Neural progenitor cell (in vitro differentiated cells): ENCODE measurements around the gene NDUFA3. TPM values are rescaled to one million over a fixed set of nuclear protein-coding genes. Genes with fewer than 3 reads are reported as not detected.
"Not testable (repeated sequence)": the region's sequence is repeated elsewhere in the genome, so short reads cannot be mapped to it uniquely, and the experiment has no call there.

Source experiments
- DNase-seq: peaks from one replicate; pipeline ENCODE4 v3.0.0-alpha.2; 2016; ENCODE audit warnings: low spot score
- H2AFZ ChIP-seq: fragments of 200-600 bp; sonication (generic); replicated peaks from 2 replicates; pipeline ENCODE4 v1.6.1; 2016; ENCODE audit warnings: antibody characterized with exemption
- H3F3A ChIP-seq: fragments of 200-600 bp; sonication (generic); 2 replicates; pipeline ENCODE4 v1.6.1; 2016; ENCODE audit warnings: antibody characterized with exemption, low read depth
- H3K27ac ChIP-seq: fragments of 200-600 bp; sonication (generic); 2 replicates; pipeline ENCODE4 v1.5.1; 2016; ENCODE audit warnings: mild to moderate bottlenecking
- H3K27me3 ChIP-seq: fragments of 200-600 bp; sonication (generic); 2 replicates; pipeline ENCODE4 v1.6.1; 2016; ENCODE audit warnings: mild to moderate bottlenecking, moderate library complexity
- H3K36me3 ChIP-seq: fragments of 200-600 bp; sonication (generic); 2 replicates; pipeline ENCODE4 v1.5.1; 2016
- H3K4me1 ChIP-seq: fragments of 200-600 bp; sonication (generic); 2 replicates; pipeline ENCODE4 v1.6.1; 2016; ENCODE audit warnings: mixed run types
- H3K4me2 ChIP-seq: fragments of 200-600 bp; sonication (generic); 2 replicates; pipeline ENCODE4 v1.6.1; 2016
- H3K4me3 ChIP-seq: fragments of 200-600 bp; sonication (generic); 2 replicates; pipeline ENCODE4 v1.5.1; 2016
- H3K79me2 ChIP-seq: fragments of 200-600 bp; sonication (generic); 2 replicates; pipeline ENCODE4 v1.6.1; 2016; ENCODE audit warnings: low read depth
- H3K9ac ChIP-seq: fragments of 200-600 bp; sonication (generic); 2 replicates; pipeline ENCODE4 v1.6.1; 2016
- H3K9me3 ChIP-seq: fragments of 200-600 bp; sonication (generic); 2 replicates; pipeline ENCODE4 v1.5.1; 2016; ENCODE audit warnings: low read depth
- H4K20me1 ChIP-seq: fragments of 200-600 bp; sonication (generic); 2 replicates; pipeline ENCODE4 v1.6.1; 2016; ENCODE audit warnings: low read depth
- H3K27ac Mint-ChIP-seq: 3 replicates; pipeline ENCODE4 v1.8.0; 2021; ENCODE audit warnings: mixed read lengths
- H3K27me3 Mint-ChIP-seq: 2 replicates; pipeline ENCODE4 v1.8.0; 2022; ENCODE audit warnings: low read depth, mild to moderate bottlenecking, inconsistent platforms, moderate library complexity, mixed read lengths; ENCODE audit not compliant: insufficient read depth
- H3K36me3 Mint-ChIP-seq: 3 replicates; pipeline ENCODE4 v1.8.0; 2021; ENCODE audit warnings: mixed read lengths
- H3K4me1 Mint-ChIP-seq: 3 replicates; pipeline ENCODE4 v1.8.0; 2021; ENCODE audit warnings: mixed read lengths
- H3K4me3 Mint-ChIP-seq: 3 replicates; pipeline ENCODE4 v1.8.0; 2021; ENCODE audit warnings: mild to moderate bottlenecking, moderate library complexity, mixed read lengths
- H3K9me3 Mint-ChIP-seq: 3 replicates; pipeline ENCODE4 v1.8.0; 2020; ENCODE audit warnings: mixed read lengths
- EZH2 ChIP-seq: fragments of 200-600 bp; sonication (generic); IDR thresholded peaks from 2 replicates; pipeline ENCODE4 v1.6.1; 2017; ENCODE audit warnings: antibody characterized with exemption, mild to moderate bottlenecking, moderate library complexity
- EZH2phosphoT487 ChIP-seq: fragments of 200-600 bp; sonication (generic); IDR thresholded peaks from 2 replicates; pipeline ENCODE4 v1.6.1; 2017; ENCODE audit warnings: antibody characterized with exemption
- total RNA-seq: library from RNA; depleted of rRNA; stranded (reverse); fragments of >200 nt; gene quantifications from 2 replicates; pipeline ENCODE4 v1.2.3, GENCODE V29; 2015; ENCODE audit warnings: low replicate concordance
- TF ChIP-seq, protein P1 (sequence below): fragments of 200-600 bp; sonication (generic); IDR thresholded peaks from 2 replicates; pipeline ENCODE4 v1.5.1; 2017; ENCODE audit warnings: antibody characterized with exemption, mild to moderate bottlenecking

Gene NDUFA3
- total RNA-seq, 1 donor from 2014 or later, result 75.9 TPM

DNA sequence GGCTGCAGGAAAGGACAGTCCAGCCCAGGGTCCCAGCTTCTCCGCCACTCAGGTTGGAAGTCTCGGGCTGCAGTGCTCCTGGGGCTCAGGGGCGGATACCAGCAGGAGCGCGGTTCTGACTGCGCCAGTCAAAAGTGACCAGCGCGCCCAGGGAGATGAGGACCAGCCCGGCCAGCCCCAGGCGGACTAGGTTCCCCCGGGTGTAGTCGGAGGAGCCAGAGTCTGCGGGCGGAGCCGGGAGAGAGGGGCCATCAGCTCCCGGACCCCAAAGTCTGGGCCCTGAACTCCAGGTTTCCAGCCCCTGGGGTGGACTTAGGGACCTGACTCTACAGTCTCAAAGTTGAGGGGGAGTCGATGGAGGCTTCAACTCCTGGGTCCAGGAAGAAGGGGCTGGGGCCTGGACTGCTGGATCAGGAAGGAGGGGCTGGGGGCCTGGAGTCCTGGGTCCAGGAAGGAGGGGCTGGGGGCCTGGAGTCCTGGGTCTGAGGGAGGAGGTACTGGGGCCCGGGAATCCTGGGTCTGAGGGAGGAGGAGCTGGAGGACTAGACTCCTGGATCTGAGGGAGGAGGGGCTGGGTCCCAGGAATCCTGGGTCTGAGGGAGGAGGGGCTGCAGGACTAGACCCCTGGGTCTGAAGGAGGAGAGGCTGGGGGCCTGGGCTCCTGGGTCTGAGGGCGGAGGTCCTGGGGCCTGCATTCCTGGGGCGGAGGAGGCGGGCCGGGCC lies 7.4 kb upstream of the NDUFA3 start:
- Histone ChIP-seq H3K4me3 (peak overlapping the region; percentile 40), H3K27me3 (peaks cover 42% of the 10 kb centered on the region), H3F3A (no peaks in the 10 kb centered on the region), H4K20me1 (no peaks in the 10 kb centered on the region), H3K36me3 (no peaks in the 10 kb centered on the region), H2AFZ (peak overlapping the region; percentile 89), H3K9ac (no peak overlapping the region), H3K79me2 (no peaks in the 10 kb centered on the region), H3K4me1 (no peaks in the 10 kb centered on the region), H3K9me3 (no peaks in the 10 kb centered on the region), H3K27ac (no peak overlapping the region), H3K4me2 (peak overlapping the region; percentile 74)
- Mint-ChIP-seq H3K4me1 (peaks cover 6% of the 10 kb centered on the region), H3K27me3 (peaks cover 7% of the 10 kb centered on the region), H3K4me3 (no peak overlapping the region), H3K27ac (no peak overlapping the region), H3K36me3 (no peaks in the 10 kb centered on the region), H3K9me3 (peaks cover 2% of the 10 kb centered on the region)
- TF ChIP-seq EZH2phosphoT487 (no peak), EZH2 (no peak)
- TF ChIP-seq, protein P1, sequence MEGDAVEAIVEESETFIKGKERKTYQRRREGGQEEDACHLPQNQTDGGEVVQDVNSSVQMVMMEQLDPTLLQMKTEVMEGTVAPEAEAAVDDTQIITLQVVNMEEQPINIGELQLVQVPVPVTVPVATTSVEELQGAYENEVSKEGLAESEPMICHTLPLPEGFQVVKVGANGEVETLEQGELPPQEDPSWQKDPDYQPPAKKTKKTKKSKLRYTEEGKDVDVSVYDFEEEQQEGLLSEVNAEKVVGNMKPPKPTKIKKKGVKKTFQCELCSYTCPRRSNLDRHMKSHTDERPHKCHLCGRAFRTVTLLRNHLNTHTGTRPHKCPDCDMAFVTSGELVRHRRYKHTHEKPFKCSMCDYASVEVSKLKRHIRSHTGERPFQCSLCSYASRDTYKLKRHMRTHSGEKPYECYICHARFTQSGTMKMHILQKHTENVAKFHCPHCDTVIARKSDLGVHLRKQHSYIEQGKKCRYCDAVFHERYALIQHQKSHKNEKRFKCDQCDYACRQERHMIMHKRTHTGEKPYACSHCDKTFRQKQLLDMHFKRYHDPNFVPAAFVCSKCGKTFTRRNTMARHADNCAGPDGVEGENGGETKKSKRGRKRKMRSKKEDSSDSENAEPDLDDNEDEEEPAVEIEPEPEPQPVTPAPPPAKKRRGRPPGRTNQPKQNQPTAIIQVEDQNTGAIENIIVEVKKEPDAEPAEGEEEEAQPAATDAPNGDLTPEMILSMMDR, result no peak
- no peak for DNase-seq

DNA sequence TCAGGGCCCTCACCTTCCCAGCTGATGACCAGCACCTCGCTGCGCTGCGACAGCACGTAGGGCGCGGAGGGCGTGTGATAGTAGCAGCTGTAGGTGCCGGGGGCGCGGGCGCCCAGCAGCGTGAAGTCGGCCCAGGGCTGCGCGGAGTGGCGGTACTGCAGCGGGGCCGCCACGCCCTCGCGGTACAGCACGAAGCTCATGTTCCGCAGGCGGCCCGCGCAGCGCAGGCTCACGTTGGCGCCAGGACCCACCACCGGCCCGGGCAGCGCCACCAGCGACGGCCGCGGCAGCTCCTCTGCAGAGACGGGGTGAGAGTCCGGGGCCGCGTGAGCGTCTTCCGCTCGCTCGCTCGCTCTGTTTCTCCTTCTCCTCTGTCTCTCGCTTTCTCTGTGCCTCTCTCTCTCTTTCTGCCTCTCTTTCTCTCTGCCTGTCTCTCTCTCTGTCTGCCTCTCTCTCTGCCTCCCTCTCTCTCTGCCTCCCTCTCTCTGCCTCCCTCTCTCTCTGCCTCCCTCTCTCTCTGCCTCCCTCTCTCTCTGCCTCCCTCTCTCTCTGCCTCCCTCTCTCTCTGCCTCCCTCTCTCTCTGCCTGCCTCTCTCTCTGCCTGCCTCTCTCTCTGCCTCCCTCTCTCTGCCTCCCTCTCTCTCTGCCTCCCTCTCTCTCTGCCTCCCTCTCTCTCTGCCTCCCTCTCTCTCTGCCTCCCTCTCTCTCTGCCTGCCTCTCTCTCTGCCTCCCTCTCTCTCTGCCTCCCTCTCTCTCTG lies 6.6 kb upstream of the NDUFA3 start:
- H3K27ac Mint-ChIP-seq, H4K20me1 ChIP-seq, H3K36me3 ChIP-seq, H3K27ac ChIP-seq, H3K9me3 Mint-ChIP-seq, H3K9me3 ChIP-seq, H3K79me2 ChIP-seq, H3K9ac ChIP-seq, H3K36me3 Mint-ChIP-seq, H3K4me1 Mint-ChIP-seq, H3K4me1 ChIP-seq, H3F3A ChIP-seq: not testable (repeated sequence)
- peaks cover 10% of the 10 kb centered on the region for H3K27me3 Mint-ChIP-seq
- H3K4me3 Mint-ChIP-seq, result peak overlapping the region; percentile 79
- Histone ChIP-seq H3K27me3 (peaks cover 42% of the 10 kb centered on the region), H2AFZ (peak overlapping the region; percentile 89), H3K4me3 (peak overlapping the region; percentile 40), H3K4me2 (peak overlapping the region; percentile 74)
- peak; percentile 80 for DNase-seq

DNA sequence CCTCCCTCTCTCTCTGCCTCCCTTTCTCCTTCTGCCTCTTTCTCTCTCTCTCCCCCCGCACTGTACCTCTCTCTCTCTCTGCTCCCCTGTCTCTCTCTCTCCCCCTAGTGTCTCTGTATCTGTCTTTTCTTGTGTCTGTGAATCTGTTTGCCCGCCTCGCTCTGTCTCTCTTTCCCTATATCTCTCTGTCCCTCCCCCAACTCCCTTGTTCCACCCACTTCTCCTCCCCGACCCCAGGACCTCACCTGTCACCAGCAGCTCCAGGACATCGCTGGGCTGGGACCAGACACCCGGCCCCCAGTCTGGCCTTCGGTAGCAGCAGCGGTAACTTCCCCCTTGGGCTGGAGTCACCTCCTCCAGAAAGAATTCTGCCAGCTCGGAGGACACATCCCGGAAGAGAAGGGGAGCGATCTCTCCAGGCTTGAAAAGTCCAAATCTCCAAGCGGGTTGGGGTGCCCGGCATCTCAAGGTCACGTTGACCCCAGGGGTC lies 6.0 kb upstream of the NDUFA3 start:
- Mint-ChIP-seq H3K27ac (no peak overlapping the region), H3K4me3 (peak overlapping the region; percentile 25), H3K36me3 (no peaks in the 10 kb centered on the region), H3K4me1 (peaks cover 6% of the 10 kb centered on the region), H3K27me3 (peaks cover 15% of the 10 kb centered on the region), H3K9me3 (peaks cover 2% of the 10 kb centered on the region)
- Histone ChIP-seq H3K9me3 (no peaks in the 10 kb centered on the region), H3F3A (peaks cover 3% of the 10 kb centered on the region), H3K36me3 (no peaks in the 10 kb centered on the region), H3K4me1 (no peaks in the 10 kb centered on the region), H3K79me2 (no peaks in the 10 kb centered on the region), H3K27me3 (peaks cover 42% of the 10 kb centered on the region), H3K27ac (no peak overlapping the region), H3K4me2 (peak overlapping the region; percentile 74), H3K9ac (no peak overlapping the region), H3K4me3 (peak overlapping the region; percentile 40), H2AFZ (peak overlapping the region; percentile 78), H4K20me1 (no peaks in the 10 kb centered on the region)
- no peak for TF ChIP-seq EZH2phosphoT487
- TF ChIP-seq, protein P1, result peak; percentile 20
- DNase-seq, result peak; percentile 23
